ENCODE measurements around the gene SEC24D. TPM values are rescaled to one million over a fixed set of nuclear protein-coding genes. Genes with fewer than 3 reads are reported as not detected.

Gene SEC24D
- total RNA-seq, 5 donors from 2014 or later (not counting 1 experiment from before 2014, with no cell fraction given), result 17.0 to 32.3 (median 21.7) TPM

DNA sequence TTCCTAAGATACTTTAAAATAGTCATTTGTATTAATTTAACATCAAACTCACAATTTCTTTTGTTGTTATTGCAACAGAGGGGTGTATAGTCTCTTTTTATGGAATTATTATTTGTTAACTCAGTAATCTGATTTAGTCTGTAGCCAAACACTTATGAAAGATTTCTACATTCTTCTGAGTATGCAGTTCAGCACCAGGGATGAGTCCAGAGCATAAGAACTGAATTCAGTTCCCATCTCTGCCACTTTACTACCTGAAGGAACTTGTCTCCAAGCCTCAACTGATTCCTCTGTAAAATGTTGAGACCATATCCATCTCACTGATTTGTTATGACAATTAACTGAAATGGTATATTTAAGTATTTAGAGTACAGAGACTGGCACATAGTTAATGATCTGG, 105.2 kb downstream of the SEC24D start:
- ATAC-seq (replicated peaks in 1 of 4), result no peak
- CTCF ChIA-PET, result interaction anchor here in 1 of 2 donors (1.4 kb wide), 1 partner anchor 11 kb away, joined by 3 read pairs; no protein-coding TSS in a partner anchor
- peaks cover 0 to 31% of the 10 kb centered on the region in 2 donors for H3K36me3 ChIP-seq (ENCODE audit: control insufficient read depth in 2 of 2, extremely low read depth in 1 of 2, insufficient read depth in 1 of 2, low read length in 1 of 2)
- peak overlapping the region; percentile 62 to 80 for H3K27ac Mint-ChIP-seq
- no peak overlapping the region for H3K27ac ChIP-seq (ENCODE audit: low read length)
- POLR2A ChIA-PET, result no interaction called here
- no peaks in the 10 kb centered on the region for H3K9me3 ChIP-seq
- H3K27me3 Mint-ChIP-seq, result no peaks in the 10 kb centered on the region
- H3K4me3 Mint-ChIP-seq, result no peak overlapping the region
- DNase-seq, result no peak
- H3K36me3 Mint-ChIP-seq, result peaks cover 53% of the 10 kb centered on the region
- H3K4me1 Mint-ChIP-seq, result peaks cover 16 to 18% (median 17%) of the 10 kb centered on the region in 3 donors
- H3K27me3 ChIP-seq (replicated peaks in 1 of 2; ENCODE audit: control insufficient read depth in 2 of 2, extremely low read depth in 1 of 2, insufficient read depth in 2 of 2, low read length in 1 of 2), result no peaks in the 10 kb centered on the region
- no peak overlapping the region for H3K4me3 ChIP-seq (ENCODE audit: control insufficient read depth in 1 of 2, extremely low read depth in 1 of 2, low read length in 1 of 2)
- no peaks in the 10 kb centered on the region for H3K9me3 Mint-ChIP-seq
- H3K4me1 ChIP-seq (ENCODE audit: control insufficient read depth in 1 of 2, extremely low read depth in 1 of 2, insufficient read depth in 2 of 2, low read length in 2 of 2), result peaks cover 0 to 11% of the 10 kb centered on the region in 2 experiments

DNA sequence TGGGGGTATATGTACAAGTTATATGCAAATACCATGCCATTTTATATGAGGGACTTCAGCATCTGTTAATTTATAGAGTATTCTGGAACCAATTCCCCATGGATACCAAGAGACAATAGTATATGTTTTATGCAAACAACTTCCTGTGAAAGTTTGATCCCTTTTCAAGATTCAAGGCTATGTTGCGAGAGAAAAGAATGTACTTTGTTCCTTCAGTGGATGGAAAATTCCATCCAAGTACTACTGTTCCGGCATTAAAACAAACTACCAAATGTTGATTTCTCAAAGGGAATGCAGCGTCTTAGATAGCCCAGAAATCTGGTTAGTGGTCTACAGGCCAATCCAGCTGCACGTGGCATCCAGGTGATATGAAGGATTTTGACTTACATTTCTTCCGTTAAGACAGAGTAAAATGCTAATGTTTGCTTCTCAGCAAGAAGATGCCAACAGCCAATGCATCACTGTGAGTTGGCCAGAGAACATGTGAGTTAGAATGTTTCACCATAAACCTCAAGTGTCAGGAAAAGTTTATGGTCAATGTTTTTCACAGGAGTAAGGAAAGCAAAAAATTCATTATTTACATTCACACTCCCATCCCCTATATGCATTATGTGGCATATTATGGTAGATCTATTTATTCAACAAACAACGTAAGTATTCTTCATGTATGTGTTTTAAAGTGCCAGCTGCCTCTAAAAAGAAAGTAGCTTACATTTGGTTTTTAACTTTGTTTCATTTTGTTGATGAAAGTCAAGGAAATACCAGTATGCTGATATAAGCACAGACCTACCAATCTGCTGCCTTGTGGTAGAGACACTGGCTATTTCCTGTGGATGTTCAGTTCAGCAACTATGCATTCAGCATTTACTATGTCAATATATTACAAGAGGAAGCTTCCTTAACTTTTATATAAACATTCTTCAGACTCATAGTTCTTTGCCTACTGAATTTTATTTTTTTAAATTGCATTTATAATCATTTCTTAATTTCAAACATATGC, 106.3 kb downstream of the SEC24D start:
- Mint-ChIP-seq H3K36me3 (peaks cover 56% of the 10 kb centered on the region), H3K4me3 (peak overlapping the region in 1 of 3 donors; percentile 18), H3K27ac (peak overlapping the region; percentile 62 to 80), H3K4me1 (peaks cover 16 to 18% (median 17%) of the 10 kb centered on the region in 3 donors), H3K27me3 (no peaks in the 10 kb centered on the region), H3K9me3 (no peaks in the 10 kb centered on the region)
- Histone ChIP-seq H3K36me3 (ENCODE audit: control insufficient read depth in 2 of 2, extremely low read depth in 1 of 2, insufficient read depth in 1 of 2, low read length in 1 of 2) (peaks cover 0 to 42% of the 10 kb centered on the region in 2 donors), H3K4me1 (ENCODE audit: control insufficient read depth in 1 of 2, extremely low read depth in 1 of 2, insufficient read depth in 2 of 2, low read length in 2 of 2) (peaks cover 0 to 11% of the 10 kb centered on the region in 2 experiments), H3K27ac (ENCODE audit: low read length) (peak overlapping the region; percentile 6), H3K9me3 (no peaks in the 10 kb centered on the region), H3K27me3 (replicated peaks in 1 of 2; ENCODE audit: control insufficient read depth in 2 of 2, extremely low read depth in 1 of 2, insufficient read depth in 2 of 2, low read length in 1 of 2) (no peaks in the 10 kb centered on the region), H3K4me3 (ENCODE audit: control insufficient read depth in 1 of 2, extremely low read depth in 1 of 2, low read length in 1 of 2) (no peak overlapping the region)
- peak; percentile 58 to 99 (median 86) for ATAC-seq (replicated peaks in 1 of 4)
- CTCF ChIA-PET, result interaction anchor here (0.7 to 1.4 kb wide), 2 partner anchors 12 to 47 kb away, joined by 3 read pairs; no protein-coding TSS in a partner anchor
- WGBS (ENCODE audit: insufficient coverage), result 88% methylated on average over 3 of the region's 6 CpGs
- DNase-seq, result peak in 2 of 35 experiments; percentile 4 to 26
- POLR2A ChIA-PET, result no interaction called here

DNA sequence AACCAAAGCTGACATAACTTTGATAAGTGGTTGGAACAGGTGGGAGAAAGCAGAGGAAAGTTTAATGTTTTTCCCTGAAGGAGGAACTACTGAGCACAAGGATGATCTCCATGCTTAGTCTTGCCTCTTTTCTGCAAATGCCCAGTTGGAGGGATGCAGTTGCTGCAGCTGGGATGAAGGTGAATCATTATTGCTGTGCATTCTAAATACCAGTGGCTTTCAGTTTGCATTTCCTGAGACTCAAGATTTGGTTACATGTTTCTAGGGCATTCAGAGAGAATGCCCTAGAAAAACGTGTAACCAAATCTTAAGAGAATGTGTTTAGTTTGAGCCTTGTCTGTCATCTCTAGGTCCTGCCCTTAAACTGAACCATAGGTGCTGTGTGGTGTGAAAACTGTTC, 108.6 kb downstream of the SEC24D start:
- DNase-seq, result no peak
- WGBS (ENCODE audit: insufficient coverage), result no CpG with 5 or more reads among the region's 1 CpG
- Mint-ChIP-seq H3K27ac (no peak overlapping the region), H3K9me3 (no peaks in the 10 kb centered on the region), H3K27me3 (no peaks in the 10 kb centered on the region), H3K36me3 (peaks cover 52% of the 10 kb centered on the region), H3K4me1 (peaks cover 16 to 18% (median 17%) of the 10 kb centered on the region in 3 donors), H3K4me3 (no peak overlapping the region)
- Histone ChIP-seq H3K27ac (ENCODE audit: low read length) (no peak overlapping the region), H3K4me1 (ENCODE audit: control insufficient read depth in 1 of 2, extremely low read depth in 1 of 2, insufficient read depth in 2 of 2, low read length in 2 of 2) (peaks cover 0 to 11% of the 10 kb centered on the region in 2 experiments), H3K4me3 (ENCODE audit: control insufficient read depth in 1 of 2, extremely low read depth in 1 of 2, low read length in 1 of 2) (no peak overlapping the region), H3K27me3 (replicated peaks in 1 of 2; ENCODE audit: control insufficient read depth in 2 of 2, extremely low read depth in 1 of 2, insufficient read depth in 2 of 2, low read length in 1 of 2) (no peaks in the 10 kb centered on the region), H3K9me3 (no peaks in the 10 kb centered on the region), H3K36me3 (ENCODE audit: control insufficient read depth in 2 of 2, extremely low read depth in 1 of 2, insufficient read depth in 1 of 2, low read length in 1 of 2) (peaks cover 0 to 42% of the 10 kb centered on the region in 2 donors)
- ChIA-PET POLR2A (no interaction called here), CTCF (interaction anchor here in 1 of 2 donors (1.2 kb wide), 1 partner anchor 15 kb away, joined by 5 read pairs; no protein-coding TSS in a partner anchor)
- ATAC-seq (replicated peaks in 1 of 4), result no peak

DNA sequence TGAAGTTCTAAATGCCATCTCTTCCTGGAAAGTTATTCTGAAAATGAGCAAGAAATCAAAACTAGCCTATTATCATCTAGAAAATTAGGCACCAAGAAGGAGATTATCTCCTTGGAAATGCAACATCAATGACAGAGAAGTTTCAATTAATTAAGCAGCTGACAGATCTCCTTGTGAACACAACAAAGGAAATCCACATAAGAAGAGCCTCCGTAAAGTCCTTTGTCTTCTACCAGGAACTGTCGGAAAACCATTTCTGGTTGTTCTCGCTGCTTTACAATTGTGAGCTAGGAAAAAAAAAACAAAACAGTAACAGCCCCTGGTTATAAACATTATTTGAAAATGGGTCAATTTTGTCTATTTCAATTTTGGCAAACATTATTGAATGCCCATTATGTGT, 112.6 kb downstream of the SEC24D start:
- CTCF ChIA-PET, result no interaction called here
- Histone ChIP-seq H3K9me3 (no peaks in the 10 kb centered on the region), H3K4me1 (ENCODE audit: control insufficient read depth in 1 of 2, extremely low read depth in 1 of 2, insufficient read depth in 2 of 2, low read length in 2 of 2) (no peaks in the 10 kb centered on the region), H3K36me3 (ENCODE audit: control insufficient read depth in 2 of 2, extremely low read depth in 1 of 2, insufficient read depth in 1 of 2, low read length in 1 of 2) (peaks cover 0 to 35% of the 10 kb centered on the region in 2 donors), H3K4me3 (ENCODE audit: control insufficient read depth in 1 of 2, extremely low read depth in 1 of 2, low read length in 1 of 2) (no peak overlapping the region), H3K27ac (ENCODE audit: low read length) (no peak overlapping the region), H3K27me3 (replicated peaks in 1 of 2; ENCODE audit: control insufficient read depth in 2 of 2, extremely low read depth in 1 of 2, insufficient read depth in 2 of 2, low read length in 1 of 2) (no peaks in the 10 kb centered on the region)
- DNase-seq, result no peak
- Mint-ChIP-seq H3K36me3 (peaks cover 36% of the 10 kb centered on the region), H3K9me3 (no peaks in the 10 kb centered on the region), H3K4me1 (no peaks in the 10 kb centered on the region), H3K27me3 (no peaks in the 10 kb centered on the region), H3K4me3 (no peak overlapping the region), H3K27ac (no peak overlapping the region)
- POLR2A ChIA-PET, result interaction anchor here in 1 of 2 donors (0.7 kb wide), 1 partner anchor 8 kb away, joined by 5 read pairs; no protein-coding TSS in a partner anchor
- no peak for ATAC-seq (replicated peaks in 1 of 4)
- no CpG with 5 or more reads among the region's 3 CpGs for WGBS (ENCODE audit: insufficient coverage)

DNA sequence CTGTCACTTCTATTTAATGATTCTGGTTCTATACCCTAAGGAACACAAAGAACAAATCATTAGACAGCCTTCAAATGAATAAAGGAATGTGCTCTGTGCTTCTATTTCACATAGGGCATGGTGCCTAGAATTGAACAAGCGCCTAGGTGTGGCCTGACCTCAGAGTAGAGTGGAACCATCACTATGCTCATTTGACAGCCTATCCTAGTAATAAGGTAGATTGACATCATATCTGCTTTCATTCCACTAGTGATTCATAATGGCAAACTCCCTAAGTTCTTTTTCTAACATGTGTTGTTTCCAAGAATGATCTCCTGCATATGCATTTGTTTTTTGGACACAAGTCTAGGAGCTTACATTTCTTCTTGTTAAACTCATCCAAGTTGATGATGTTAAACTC, 114.2 kb downstream of the SEC24D start:
- peaks cover 37% of the 10 kb centered on the region for H3K36me3 Mint-ChIP-seq
- peaks cover 0 to 24% of the 10 kb centered on the region in 2 donors for H3K36me3 ChIP-seq (ENCODE audit: control insufficient read depth in 2 of 2, extremely low read depth in 1 of 2, insufficient read depth in 1 of 2, low read length in 1 of 2)
- H3K27me3 Mint-ChIP-seq, result no peaks in the 10 kb centered on the region
- H3K9me3 ChIP-seq, result no peaks in the 10 kb centered on the region
- no peaks in the 10 kb centered on the region for H3K9me3 Mint-ChIP-seq
- H3K4me1 ChIP-seq (ENCODE audit: control insufficient read depth in 1 of 2, extremely low read depth in 1 of 2, insufficient read depth in 2 of 2, low read length in 2 of 2), result no peaks in the 10 kb centered on the region
- CTCF ChIA-PET, result interaction anchor here in 1 of 2 donors (0.6 kb wide), 1 partner anchor 23 kb away, joined by 4 read pairs; no protein-coding TSS in a partner anchor
- no peak overlapping the region for H3K4me3 Mint-ChIP-seq
- ATAC-seq (replicated peaks in 1 of 4), result no peak
- no peaks in the 10 kb centered on the region for H3K4me1 Mint-ChIP-seq
- no peak overlapping the region for H3K27ac ChIP-seq (ENCODE audit: low read length)
- H3K27ac Mint-ChIP-seq, result no peak overlapping the region
- POLR2A ChIA-PET, result no interaction called here
- no CpG with 5 or more reads among the region's 1 CpG for WGBS (ENCODE audit: insufficient coverage)
- no peak overlapping the region for H3K4me3 ChIP-seq (ENCODE audit: control insufficient read depth in 1 of 2, extremely low read depth in 1 of 2, low read length in 1 of 2)
- no peak for DNase-seq
- H3K27me3 ChIP-seq (replicated peaks in 1 of 2; ENCODE audit: control insufficient read depth in 2 of 2, extremely low read depth in 1 of 2, insufficient read depth in 2 of 2, low read length in 1 of 2), result no peaks in the 10 kb centered on the region

DNA sequence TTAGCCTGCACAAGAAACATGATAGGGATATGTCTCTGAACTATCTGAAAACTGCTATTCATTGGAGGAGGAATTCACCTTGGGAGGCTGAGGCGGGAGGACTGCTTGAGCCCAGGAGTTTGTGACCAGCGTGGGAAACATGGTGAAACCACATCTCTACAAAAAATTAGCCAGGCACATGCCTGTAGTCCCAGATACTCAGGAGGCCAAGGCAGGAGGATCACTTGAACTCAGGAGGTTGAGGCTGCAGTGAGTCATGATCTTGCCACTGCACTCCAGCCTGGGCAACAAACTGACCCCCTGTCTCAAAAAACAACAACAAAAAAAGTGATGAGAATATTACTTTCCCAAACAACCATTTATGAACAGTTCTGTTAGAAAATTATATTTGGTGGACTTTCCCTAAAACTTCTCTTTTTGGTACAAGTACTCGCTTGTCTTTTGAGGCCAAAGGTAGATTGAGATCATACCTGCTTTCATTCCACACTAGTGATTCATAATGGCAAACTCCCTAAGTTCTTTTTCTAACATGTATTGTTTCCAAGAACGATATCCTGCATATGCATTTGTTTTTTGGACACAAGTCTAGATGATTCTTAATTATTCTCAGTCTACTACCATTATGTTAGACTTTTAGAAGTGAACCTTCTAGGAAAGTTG, 117.3 kb downstream of the SEC24D start:
- Histone ChIP-seq H3K27ac (ENCODE audit: low read length) (no peak overlapping the region), H3K36me3 (ENCODE audit: control insufficient read depth in 2 of 2, extremely low read depth in 1 of 2, insufficient read depth in 1 of 2, low read length in 1 of 2) (peaks cover 0 to 3% of the 10 kb centered on the region in 2 donors), H3K9me3 (no peaks in the 10 kb centered on the region), H3K4me1 (ENCODE audit: control insufficient read depth in 1 of 2, extremely low read depth in 1 of 2, insufficient read depth in 2 of 2, low read length in 2 of 2) (no peaks in the 10 kb centered on the region), H3K27me3 (replicated peaks in 1 of 2; ENCODE audit: control insufficient read depth in 2 of 2, extremely low read depth in 1 of 2, insufficient read depth in 2 of 2, low read length in 1 of 2) (no peaks in the 10 kb centered on the region), H3K4me3 (ENCODE audit: control insufficient read depth in 1 of 2, extremely low read depth in 1 of 2, low read length in 1 of 2) (no peak overlapping the region)
- peaks cover 0 to 1% (median 0%) of the 10 kb centered on the region in 3 donors for H3K4me1 Mint-ChIP-seq
- ATAC-seq (replicated peaks in 1 of 4) (no peak), DNase-seq (no peak)
- no peaks in the 10 kb centered on the region for H3K27me3 Mint-ChIP-seq
- no peak overlapping the region for H3K27ac Mint-ChIP-seq
- ChIA-PET CTCF (no interaction called here), POLR2A (no interaction called here)
- no peaks in the 10 kb centered on the region for H3K9me3 Mint-ChIP-seq
- peaks cover 18% of the 10 kb centered on the region for H3K36me3 Mint-ChIP-seq
- whole genome bisulfite sequencing (ENCODE audit: insufficient coverage), result 86% methylated on average over 1 of the region's 4 CpGs
- H3K4me3 Mint-ChIP-seq, result no peak overlapping the region

Measured in T-cell (primary cell).